Activated CD4-positive, alpha-beta T cell treated with anti-CD3 and anti-CD28 coated beads for 1 hour (primary cell): ENCODE data around the gene PPP1R15A.
"Not testable (repeated sequence)": the region's sequence is repeated elsewhere in the genome, so short reads cannot be mapped to it uniquely, and the experiment has no call there.

ENCODE experiments used
- DNase-seq: peaks from one replicate; pipeline ENCODE4 v3.0.0-alpha.2; 2020

The PPP1R15A gene

GRCh38 chr19:48872182-48872883 lies at the start of gene PPP1R15A:
PPP1R15A (plus strand) TSS chr19:48872421; CDS start chr19:48873234, 813 bp downstream.
- peak; percentile 99 for DNase-seq

DNA sequence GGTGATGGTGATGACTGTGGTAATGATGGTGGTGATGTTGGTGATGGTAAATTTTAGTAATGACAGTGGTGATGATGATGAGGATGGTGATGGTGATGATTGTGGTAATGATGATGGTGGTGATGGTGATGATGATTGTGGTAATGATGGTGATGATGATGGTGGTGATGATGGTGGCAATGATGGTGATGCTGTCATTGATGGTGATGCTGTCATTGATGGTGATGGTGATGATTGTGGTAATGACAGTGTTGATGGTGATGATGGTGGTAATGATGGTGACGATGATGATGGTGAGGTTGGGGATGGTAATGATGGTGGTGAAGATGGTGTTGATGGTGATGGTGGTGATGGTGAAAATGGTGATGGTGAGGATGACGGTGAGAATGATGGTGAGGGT lies 49.7 kb upstream of the PPP1R15A start:
- DNase-seq, result no peak

GRCh38 chr19:48826606-48827020 lies 45.6 kb upstream of the PPP1R15A start:
- no peak for DNase-seq

- DNase-seq, result no peak
Measured at GRCh38 chr19:48830088-48830487, 42.1 kb upstream of the PPP1R15A start.

- DNase-seq, result no peak
Measured at GRCh38 chr19:48830965-48831364, 41.3 kb upstream of the PPP1R15A start.

GRCh38 chr19:48833049-48833448 lies 39.2 kb upstream of the PPP1R15A start:
- DNase-seq, result no peak

GRCh38 chr19:48833977-48834376 lies 38.2 kb upstream of the PPP1R15A start:
- DNase-seq, result no peak

- peak; percentile 87 for DNase-seq
Measured at GRCh38 chr19:48835734-48836088, 36.5 kb upstream of the PPP1R15A start.

GRCh38 chr19:48836089-48837017 lies 35.9 kb upstream of the PPP1R15A start, which contains the start of gene HSD17B14:
HSD17B14 (minus strand) TSS chr19:48836491; CDS start chr19:48836411, 80 bp downstream.
- DNase-seq, result no peak

DNA sequence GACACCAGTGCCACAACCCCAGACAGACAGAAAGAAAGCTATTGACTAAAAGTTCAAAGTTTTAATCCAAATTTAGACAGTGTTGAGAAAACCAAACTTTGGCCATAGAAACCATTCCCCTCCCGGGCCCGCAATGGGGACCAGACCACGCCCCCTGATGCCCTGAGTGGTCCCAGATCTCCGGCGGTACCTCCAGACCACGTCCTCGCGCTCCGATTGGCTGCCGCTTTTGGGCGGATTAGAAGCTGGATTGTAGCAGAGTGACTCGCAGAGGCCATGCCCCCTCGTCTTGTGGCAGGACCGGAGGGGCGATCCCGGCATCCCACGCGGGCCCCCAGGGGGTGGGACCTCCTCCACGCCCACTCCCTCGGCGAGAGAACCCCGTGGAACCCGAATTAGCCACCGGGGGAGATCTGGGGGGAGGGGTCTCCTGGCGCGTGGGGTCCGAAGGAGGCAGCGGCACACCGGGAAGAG lies 35.1 kb upstream of the PPP1R15A start:
- peak; percentile 62 for DNase-seq

- no peak for DNase-seq
Measured at GRCh38 chr19:48837687-48838086, 34.5 kb upstream of the PPP1R15A start.

GRCh38 chr19:48841047-48841446 lies 31.2 kb upstream of the PPP1R15A start:
- DNase-seq, result no peak

DNA sequence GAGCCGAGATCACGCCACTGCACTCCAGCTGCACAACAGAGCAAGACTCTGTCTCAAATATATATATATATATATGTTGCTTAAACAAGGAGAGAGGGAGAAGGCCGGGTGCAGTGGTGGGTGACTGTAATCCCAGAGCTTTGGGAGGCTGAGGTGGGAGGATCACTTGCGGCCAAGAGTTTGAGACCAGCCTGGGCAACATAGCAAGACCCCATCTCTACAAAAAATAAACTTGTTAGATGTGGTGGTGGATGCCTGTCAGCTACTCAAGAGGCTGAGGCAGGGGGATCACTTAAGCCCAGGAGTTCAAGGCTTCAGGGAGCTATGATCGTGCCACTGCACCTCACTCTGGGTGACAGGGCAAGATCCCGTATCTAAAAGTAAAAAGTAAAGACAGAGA lies 30.6 kb upstream of the PPP1R15A start:
- DNase-seq, result no peak

DNA sequence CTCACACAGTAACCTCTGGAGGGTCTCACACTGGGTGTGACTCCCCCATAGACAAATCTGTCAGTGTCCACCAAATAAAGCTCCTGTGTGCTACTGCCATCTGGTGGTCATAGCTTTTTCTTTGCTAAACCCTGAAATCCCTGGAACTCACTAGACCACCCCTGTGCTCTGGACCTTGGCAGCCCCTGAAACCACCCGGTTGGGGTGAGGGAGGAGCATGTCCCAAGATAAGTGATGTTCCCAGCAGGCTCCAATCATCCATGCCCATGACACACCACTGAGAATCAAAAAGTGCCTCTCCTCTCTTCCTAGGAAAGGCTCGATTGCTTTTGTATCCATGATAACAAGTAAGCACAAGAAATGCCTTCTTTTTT lies 29.4 kb upstream of the PPP1R15A start:
- DNase-seq, result peak; percentile 11

DNA sequence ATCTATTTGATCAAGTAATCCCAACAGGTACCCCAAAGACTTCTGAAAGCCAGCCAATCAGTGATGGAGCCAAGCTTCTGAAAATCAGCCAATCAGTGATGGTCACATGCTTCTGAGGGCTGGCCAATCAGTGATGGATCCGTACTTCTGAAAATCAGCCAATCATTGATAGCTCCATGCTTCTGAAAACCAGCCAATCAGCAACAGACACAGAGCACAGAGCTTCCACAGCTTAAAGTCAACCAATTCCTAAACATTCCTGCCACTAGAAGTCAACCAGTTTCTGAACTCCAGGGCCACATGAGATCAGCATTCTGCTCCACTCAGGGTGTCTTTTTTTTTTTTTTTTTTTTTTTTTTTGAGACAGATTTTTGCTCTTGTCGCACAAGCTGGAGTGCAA lies 27.7 kb upstream of the PPP1R15A start:
- no peak for DNase-seq

- no peak for DNase-seq
Measured at GRCh38 chr19:48845384-48845783, 26.8 kb upstream of the PPP1R15A start.

DNA sequence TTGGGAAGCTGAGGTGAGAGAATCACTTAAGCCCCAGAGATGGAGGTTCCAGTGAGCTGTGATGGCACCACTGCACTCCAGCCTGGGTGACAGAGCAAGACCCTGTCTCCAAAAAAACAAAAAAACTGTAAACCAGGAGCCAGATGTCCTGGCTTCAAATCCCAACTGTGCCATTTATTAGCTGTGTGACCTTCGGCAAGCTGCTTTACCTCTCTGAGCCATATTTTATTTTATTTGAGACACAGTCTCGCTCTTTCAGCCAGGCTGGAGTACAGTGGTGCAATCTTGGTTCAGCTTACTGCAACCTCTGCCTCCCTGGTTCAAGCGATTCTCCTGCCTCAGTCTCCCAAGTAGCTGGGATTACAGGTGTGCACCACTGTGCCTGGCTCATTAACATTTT lies 25.6 kb upstream of the PPP1R15A start:
- not testable (repeated sequence) for DNase-seq

- DNase-seq, result no peak
Measured at GRCh38 chr19:48852292-48852691, 19.9 kb upstream of the PPP1R15A start.

GRCh38 chr19:48853483-48853882 lies 18.7 kb upstream of the PPP1R15A start:
- DNase-seq, result no peak

DNA sequence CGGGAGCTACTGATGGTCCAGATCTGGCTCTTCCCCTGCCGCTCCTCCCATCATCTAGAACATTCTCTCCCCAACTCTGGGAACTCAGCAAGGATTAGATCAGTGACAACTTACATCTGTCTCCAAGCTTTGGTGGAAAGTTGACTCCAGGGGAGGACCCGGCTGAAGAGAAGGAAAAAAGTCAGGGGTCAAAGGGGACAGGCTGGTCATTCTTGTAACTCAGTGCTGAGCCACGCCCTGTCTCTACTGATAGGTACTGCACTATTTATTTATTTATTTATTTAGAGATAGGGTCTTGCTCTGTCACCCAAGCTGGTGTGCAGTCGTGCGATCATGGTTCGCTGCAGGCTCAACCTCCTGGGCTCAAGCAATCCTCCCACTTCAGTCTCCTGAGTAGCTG lies 18.1 kb upstream of the PPP1R15A start:
- no peak for DNase-seq

DNA sequence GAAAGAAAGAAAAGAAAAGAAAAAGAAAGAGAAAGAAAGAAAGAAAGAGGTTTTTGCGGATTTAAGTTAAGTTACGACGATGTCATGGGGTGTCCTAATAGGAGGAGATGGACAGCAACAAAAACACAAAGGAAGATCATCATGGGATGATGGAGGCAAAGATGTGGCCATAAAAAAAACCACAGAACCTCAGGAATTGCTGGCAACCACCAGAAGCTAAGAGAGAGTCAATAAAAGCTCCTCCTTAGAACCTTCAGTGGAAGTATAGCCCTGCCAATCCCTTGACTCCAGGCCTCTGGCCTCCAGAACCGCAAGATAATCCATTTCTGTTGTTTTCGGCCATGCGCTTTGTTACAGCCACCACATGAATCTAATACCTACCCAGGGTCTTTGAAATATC lies 15.3 kb upstream of the PPP1R15A start:
- DNase-seq, result no peak

DNA sequence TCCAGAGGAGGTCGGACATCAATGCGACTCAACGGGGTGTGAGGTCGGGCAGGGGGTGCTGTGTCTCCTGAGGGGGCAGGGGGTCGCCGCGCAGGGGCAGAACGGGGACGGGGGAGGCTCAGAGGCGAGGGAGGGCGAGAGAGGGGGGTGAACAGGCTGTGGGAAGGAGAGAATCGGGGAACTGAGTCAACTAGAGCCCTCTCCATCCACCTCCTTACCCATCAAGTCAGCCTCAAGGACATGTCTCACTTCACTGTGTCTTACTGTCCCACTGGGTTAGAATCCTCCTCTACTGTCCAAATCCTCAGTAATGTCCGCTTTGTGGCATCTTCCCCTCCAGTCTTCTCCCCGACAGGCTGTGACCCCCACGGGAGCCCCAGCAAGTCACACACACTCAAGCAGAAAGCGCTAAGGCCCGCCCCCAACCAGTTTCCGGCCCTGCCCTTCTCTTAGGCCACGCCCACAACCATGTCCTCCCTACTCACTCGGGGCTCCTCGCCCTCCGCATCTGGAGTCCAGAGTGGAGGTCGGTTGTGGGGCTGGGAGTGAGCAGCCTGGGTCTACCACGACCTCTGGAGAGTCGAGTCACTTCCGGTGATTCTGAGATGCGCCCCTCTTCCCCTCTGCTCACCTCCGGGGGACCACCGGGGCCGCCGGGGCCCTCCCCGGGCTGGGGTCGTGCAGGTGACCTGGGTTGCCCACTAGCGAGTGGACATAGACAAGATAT lies 13.1 kb upstream of the PPP1R15A start:
- DNase-seq, result peak; percentile 73
